ENCODE measurements around the gene SIGLEC1.

Gene SIGLEC1

GRCh38 chr20:3740615-3741301 lies 28.4 kb upstream of the SIGLEC1 start:
- DNase-seq (ENCODE audit: low read depth in 1 of 2, low spot score in 1 of 2) = no peak
- in situ Hi-C loops (cut with HindIII; ENCODE audit: low pct_unique_long_range_greater_than_20kb, low sequenced_read_pairs) = no loop called here
- TF ChIP-seq JUND (IDR thresholded peaks at IDR 0.05; ENCODE audit: low read depth) = no peak

- in situ Hi-C loops (cut with HindIII; ENCODE audit: low pct_unique_long_range_greater_than_20kb, low sequenced_read_pairs) = no loop called here
- no peak for TF ChIP-seq JUND (IDR thresholded peaks at IDR 0.05; ENCODE audit: low read depth)
- no peak for DNase-seq (ENCODE audit: low read depth in 1 of 2, low spot score in 1 of 2)
These were observed 27.6 kb upstream of the SIGLEC1 start for GRCh38 chr20:3739926-3740451.

- no peak for TF ChIP-seq JUND (IDR thresholded peaks at IDR 0.05; ENCODE audit: low read depth)
- no peak for DNase-seq (ENCODE audit: low read depth in 1 of 2, low spot score in 1 of 2)
- in situ Hi-C loops (cut with HindIII; ENCODE audit: low pct_unique_long_range_greater_than_20kb, low sequenced_read_pairs) = no loop called here
These were observed 26.9 kb upstream of the SIGLEC1 start for GRCh38 chr20:3739054-3739925.

GRCh38 chr20:3738111-3739053 lies 26.0 kb upstream of the SIGLEC1 start:
- in situ Hi-C loops (cut with HindIII; ENCODE audit: low pct_unique_long_range_greater_than_20kb, low sequenced_read_pairs) = no loop called here
- no peak for DNase-seq (ENCODE audit: low read depth in 1 of 2, low spot score in 1 of 2)
- no peak for TF ChIP-seq JUND (IDR thresholded peaks at IDR 0.05; ENCODE audit: low read depth)

DNA sequence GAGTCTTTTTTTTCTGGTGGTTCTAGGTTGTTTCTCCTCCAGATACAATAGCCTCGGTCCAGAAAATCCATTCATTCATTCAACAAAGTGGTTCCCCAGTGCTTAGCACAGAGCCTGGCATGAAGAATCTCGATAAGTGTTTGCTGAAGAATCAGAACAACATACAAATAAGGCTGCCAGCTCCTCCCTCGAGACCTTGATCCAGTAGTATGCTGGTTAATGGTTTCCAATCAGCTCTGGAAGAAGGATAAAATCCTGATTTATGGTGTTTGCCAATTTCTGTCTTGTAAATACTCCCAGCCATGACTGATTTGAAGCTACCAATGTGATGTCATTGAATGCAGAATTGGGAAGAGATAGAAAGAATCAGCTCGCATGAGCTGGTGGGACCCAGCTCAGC lies 23.4 kb upstream of the SIGLEC1 start:
- no peak for TF ChIP-seq JUND (IDR thresholded peaks at IDR 0.05; ENCODE audit: low read depth)
- in situ Hi-C loops (cut with HindIII; ENCODE audit: low pct_unique_long_range_greater_than_20kb, low sequenced_read_pairs) = no loop called here
- no peak for DNase-seq (ENCODE audit: low read depth in 1 of 2, low spot score in 1 of 2)

DNA sequence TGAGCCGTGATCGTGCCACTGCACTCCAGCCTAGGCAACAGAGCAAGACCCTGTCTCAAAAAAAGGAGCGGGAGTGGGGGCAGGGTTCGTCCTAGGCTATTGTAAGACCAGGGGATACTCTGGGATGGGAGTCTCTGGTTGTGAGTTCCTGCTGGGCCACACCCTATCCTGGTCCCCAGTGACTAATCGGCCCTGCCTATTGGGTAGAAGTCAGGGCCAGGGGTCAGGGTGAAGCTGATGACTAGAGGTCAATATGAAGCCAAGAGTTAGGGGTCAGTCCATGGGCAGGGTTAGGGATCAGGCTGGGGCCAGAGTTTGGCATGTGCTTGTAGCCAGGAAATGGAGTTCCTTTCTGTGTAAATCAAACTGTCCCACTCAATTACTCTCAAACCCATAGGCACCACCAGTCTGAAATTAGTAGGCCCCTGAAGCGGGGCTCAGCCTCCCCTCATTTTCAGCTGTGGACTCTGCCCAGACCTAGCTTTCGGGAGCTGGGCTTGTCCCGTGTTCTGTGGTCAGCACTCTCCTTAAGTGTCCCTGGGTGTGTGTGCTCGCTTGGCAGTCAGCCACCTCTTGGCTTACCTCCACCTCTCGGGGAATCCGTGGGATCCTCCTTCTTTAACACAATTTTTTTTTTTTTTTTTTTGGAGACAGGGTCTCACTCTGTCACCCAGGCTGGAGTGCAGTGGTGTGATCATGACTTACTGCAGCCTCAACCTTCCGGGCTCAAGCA lies 21.9 kb upstream of the SIGLEC1 start:
- in situ Hi-C loops (cut with HindIII; ENCODE audit: low pct_unique_long_range_greater_than_20kb, low sequenced_read_pairs) = no loop called here
- no peak for TF ChIP-seq JUND (IDR thresholded peaks at IDR 0.05; ENCODE audit: low read depth)
- no peak for DNase-seq (ENCODE audit: low read depth in 1 of 2, low spot score in 1 of 2)

DNA sequence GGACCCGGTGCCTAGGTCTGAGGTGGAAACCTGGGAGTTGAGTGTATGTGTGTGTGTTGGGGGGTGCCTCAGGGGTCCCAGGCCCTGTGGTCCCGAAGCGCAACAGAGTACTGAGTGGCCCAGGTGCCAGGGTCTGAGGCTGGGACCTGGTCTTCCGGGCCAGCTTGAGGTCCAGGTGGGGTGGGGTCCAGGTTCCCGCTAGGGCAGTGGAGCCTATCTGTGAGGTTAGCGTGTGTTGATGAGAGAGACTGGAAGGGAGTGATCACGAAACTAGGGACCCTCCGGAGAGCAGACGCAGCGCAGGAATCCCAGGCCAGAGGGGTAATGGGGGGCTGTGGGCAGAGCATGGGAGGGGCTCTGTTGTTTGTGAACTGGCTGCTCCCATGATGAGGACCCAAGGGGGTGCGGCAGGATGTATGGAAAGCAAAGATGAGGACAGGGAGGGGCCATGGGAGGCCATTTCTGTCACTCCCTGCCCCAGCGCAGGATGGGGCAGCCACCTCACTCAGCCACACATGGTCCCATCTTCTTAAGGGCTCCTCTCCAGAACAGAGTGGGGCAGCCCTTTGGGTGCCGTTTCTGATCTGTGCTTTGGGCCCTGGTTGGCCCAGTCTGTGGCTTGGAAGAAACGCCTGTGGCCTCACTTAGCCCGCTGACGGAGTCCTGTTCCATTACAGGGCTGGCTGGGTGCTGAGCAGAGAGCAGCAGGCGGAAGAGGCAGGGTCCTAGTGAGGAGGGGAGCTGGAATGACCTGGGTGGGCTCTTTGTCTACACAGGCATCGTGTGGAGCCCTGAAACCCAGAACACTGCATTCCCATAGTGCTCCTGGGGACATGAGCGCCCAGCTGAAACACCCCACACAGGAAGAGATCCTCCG lies 21.0 kb upstream of the SIGLEC1 start:
- in situ Hi-C loops (cut with HindIII; ENCODE audit: low pct_unique_long_range_greater_than_20kb, low sequenced_read_pairs) = no loop called here
- no peak for DNase-seq (ENCODE audit: low read depth in 1 of 2, low spot score in 1 of 2)
- TF ChIP-seq JUND (IDR thresholded peaks at IDR 0.05; ENCODE audit: low read depth) = no peak

DNA sequence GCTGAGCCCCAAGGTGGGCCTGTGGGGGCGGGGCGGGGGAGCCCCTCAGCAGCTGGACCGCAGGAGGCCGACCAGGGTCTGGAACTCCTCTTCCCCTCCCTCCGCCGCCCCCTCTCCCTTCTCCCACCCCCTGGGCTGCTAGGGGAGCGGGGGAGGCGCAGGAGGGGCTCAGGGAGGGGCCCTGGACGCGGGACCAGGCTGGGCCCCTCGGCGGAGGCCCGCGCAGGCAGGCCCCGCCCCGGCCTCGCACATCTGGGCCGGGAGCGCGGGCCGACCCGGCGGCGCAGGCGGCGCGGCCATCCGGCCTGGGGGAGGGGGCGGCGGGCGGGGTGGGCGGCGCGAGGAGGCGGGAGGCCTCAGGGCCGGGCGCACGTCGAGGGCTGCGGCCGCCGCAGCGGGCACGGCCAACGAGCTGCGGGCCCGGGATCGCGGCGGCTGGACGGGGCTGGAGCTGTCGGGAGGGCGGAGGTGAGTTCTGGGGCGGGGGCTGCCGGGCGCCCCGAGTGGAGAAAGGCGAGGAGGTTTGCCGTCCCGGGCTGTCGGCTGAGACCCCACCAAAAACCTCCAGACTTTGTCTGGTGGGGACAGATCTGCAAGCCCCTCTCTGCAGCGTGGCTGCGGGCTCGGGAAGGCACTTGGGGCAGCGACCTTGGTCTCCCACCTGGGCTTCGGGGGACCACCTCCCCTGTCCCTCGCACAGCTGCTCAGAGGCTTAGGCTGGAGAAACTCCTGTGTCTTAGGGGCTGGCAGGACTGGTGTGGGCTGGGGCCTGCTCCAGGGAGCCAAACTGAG lies 20.1 kb upstream of the SIGLEC1 start, which contains the start of gene HSPA12B:
TSS of gene HSPA12B (plus strand) at position 359 of the 792 bp plus-strand sequence. CDS start 5,990 bp downstream, outside the sequence.
- in situ Hi-C loops (cut with HindIII; ENCODE audit: low pct_unique_long_range_greater_than_20kb, low sequenced_read_pairs) = no loop called here
- no peak for TF ChIP-seq JUND (IDR thresholded peaks at IDR 0.05; ENCODE audit: low read depth)
- no peak for DNase-seq (ENCODE audit: low read depth in 1 of 2, low spot score in 1 of 2)

DNA sequence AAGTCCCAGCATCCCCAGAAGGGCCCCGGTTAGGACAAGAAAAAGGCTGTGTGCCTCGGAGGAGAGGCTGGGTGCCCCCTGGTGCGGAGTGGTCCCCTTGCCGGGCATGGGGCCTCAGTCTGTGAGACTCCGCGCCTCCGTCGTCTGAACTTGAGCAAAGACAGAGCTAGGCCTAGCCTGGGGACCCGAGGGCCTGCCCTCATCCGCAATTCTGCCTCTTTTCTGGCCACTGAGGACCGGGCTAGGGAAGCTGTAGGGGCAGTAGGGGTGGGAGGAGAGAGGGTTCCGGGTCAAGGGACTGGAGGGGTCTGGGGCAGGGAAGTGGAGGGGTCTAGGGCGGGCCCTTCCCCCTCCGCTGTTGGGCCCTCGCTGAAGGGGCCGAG lies 19.5 kb upstream of the SIGLEC1 start:
- in situ Hi-C loops (cut with HindIII; ENCODE audit: low pct_unique_long_range_greater_than_20kb, low sequenced_read_pairs) = no loop called here
- no peak for DNase-seq (ENCODE audit: low read depth in 1 of 2, low spot score in 1 of 2)
- no peak for TF ChIP-seq JUND (IDR thresholded peaks at IDR 0.05; ENCODE audit: low read depth)

All from T47D (cell line).